GM19239 (cell line): Measurements from ENCODE around the gene ASB6.

Experiments used
- DNase-seq: peaks from one replicate; pipeline ENCODE4 v3.0.0; 2011; ENCODE audit warnings: low spot score; ENCODE audit not compliant: insufficient read length
- FAIRE-seq: peaks from 2 replicates; lab custom pipeline; 2011; peaks lifted over from hg19 to GRCh38; lab: Jason Lieb, UNC

ASB6 gene

DNA sequence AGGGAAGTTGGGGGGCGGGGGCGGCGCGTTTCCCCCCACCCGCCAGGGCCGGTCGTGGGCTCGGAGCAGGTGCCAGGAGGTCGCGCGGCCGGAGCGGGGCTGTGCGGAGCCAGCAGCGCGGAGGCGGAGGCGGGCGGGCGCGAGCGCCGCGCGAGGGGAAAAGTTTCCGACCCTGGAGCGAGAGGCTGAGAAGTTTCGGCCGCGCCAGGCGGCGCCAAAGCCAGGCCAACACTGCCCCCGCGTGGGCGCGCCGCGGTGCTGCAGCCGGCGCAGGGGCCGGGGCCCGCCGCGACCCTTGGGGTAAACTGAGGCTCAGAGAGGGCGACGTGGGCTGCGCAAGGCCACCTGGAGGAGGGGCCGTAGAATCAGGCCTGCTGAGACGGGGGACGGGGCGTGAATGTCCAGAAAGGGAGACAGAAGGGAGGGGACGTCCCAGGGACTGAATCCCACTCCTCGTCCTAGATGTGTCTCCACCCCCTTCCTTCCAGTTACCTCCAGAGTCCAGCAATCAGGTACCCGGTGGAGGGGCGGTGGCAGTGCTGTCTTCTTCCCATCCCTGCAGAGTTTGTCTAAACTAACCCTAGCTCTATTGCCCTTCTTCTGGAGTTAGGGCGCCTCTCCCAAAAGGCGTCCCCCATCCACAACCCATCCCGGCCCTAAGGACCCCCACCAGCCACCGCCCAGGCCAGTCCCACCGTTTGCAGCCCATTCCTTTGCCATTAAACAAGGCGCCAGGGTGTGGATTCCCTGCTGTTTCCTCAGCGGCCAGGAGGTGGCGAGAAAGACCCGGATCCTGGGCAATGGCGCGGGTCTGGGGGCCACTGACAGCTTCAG is 31.3 kb downstream of the ASB6 start:
- FAIRE-seq (no peak), DNase-seq (peak; percentile 86)

DNA sequence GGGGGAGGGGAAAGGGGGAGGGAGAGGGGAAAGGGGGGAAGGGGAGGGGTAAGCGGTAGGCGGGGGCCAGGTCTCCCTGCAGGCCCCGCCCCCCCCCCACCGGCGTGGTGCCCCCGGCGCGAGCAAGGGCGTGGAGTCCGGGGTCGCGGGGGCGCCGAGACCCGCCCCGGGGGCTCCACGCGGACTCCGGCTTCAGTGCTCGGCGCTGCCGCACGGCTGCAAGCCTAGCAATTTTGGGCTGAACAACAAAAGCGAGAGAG is 31.8 kb downstream of the ASB6 start:
- no peak for FAIRE-seq
- DNase-seq: no peak

DNA sequence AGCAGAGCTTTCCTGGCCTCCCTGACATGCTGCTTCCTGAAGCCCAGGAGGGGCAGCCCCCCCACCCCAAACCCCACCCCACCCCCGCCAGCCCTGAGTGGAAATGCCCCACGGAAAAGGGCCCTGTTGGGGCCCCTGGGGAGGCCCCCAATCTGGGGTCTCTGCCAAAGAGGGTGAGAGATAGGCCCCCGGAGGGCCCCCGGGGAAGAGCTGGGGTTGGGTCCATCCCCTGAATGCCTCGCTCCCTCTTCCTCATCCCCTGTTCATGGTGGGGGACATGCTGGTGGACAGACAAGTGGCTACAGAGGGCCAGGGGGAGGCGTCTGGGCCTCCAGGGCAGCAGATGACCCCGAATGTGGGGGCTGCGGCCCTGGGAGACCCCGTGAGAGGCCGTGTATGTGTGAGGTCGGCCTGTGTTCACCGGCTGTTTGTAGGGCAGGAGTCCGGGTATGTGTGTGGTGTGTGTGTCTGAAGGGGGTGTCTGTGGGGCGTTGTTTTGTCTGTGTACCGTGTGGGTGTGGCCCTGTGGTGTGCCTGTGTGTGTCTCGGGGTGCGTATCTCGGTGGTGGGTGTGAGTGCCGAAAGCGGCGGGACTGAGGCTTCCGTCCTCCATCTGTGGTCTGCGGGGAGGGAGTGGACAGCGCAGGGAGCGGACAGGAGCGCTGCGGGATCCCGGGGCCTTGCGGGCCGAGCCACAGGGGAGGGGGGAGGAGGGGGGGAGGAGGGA is 32.3 kb downstream of the ASB6 start:
- DNase-seq: peak; percentile 73
- no peak for FAIRE-seq

DNA sequence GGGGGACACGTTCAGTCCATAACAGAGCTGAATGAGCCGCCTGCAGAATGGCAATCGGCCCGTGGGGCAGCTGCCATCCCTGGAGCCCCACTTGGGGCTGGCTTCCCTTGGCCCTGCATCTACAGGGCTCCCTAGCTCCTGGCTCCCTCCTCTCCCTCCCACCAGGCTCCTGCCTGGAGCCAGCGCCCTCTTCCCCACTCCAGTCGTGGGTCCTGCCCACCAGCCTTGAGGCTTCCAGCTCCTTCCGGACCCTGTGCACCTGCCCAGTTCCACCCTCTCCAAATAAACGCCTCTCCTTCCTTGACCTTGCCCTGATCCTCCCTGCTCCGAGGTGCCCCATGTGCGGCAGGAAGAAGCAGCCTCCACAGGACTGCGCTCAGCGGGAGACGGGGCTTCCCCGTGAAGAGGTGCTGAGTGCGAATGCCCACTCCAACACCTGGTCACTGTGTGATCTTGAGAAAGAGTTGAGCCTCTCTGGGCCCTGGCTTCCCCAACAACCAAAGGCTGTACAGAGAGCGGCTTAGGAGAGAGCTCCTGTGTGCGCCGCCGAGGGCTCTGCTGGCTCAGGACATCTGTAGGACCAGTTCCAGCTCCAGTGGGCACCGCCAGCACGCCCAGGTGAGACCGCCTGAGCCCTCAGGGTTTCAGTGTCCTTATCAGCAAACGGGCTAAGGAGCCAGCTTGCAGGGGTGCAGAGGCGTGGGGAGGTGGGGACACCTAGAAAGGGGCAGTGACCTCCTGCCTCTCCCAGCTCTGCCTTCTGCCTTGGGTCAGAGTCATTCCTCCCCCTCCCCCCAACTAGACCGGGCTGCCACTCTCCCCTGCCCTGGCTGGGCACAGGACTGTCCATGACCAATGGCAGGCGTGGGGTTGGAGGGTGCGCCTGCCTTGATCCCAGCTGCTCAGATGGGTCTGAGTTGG is 33.1 kb downstream of the ASB6 start:
- FAIRE-seq: no peak

GRCh38 chr9:129607027-129607387 is 34.9 kb downstream of the ASB6 start:
- FAIRE-seq (no peak), DNase-seq (no peak)

More for the DNA sequence above, 33.1 kb downstream of the ASB6 start:
- no peak for DNase-seq

DNA sequence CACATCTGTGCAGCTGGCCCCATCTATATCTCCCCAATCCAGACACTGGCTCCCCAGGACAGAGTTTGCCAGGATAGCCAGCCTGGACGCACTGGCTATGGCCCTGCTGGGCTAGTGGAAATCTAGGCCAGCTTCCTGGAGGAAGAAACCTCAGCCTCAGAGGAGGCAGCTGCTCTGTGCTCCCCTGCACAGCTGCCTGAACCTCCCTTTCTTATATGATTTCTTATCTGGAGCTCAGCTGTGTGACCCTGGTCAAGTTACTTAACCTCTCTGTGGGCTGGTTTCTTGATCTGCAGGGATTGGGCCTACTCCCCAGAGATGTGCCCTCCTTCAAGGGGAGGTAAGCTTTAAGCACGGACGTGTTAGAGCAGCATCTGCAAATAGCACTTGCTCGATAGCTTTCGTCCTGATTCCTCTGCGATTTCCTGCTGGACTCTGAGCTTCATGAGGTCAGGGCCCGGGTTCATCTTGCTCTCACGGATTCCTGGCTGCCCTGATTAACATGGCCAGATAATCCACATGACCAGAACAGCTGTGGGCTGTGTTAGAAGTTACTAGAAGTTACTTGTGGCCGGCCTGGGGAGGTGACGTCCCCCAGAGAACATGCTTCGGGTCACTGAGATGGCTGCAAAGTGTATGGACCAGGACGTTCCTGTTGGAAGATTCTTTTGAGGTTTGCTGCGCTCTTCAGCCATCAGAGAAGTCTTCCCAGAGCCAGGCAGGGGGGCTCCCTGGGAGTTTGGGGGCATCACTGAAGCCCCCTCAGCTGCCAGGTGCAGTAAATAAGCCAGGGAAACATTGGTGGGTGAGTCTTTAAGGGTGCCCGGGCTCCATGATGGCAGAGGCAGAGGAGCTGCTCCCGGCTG is 35.6 kb downstream of the ASB6 start:
- no peak for DNase-seq
- FAIRE-seq: no peak

DNA sequence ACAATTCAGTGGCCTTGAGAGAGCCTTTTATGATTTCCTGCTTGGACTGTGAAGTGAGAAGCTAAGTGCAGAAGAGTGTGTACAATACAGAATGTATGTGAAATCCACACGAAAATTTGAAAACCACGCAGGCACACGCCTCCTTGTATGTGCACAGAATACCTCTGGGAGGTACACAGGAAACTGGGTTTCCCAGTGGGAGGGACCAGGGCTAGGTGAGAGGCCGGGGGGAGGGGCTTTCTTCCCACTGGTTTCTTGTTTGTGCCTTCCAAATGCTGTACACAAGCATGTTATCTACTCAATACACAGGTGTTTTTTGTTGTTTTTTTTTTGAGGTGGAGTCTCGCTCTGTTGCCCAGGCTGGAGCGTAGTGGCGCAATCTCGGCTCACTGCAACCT is 37.2 kb downstream of the ASB6 start:
- no peak for FAIRE-seq
- no peak for DNase-seq

GRCh38 chr9:129604056-129604765 is 37.7 kb downstream of the ASB6 start:
- no peak for DNase-seq
- FAIRE-seq: no peak

DNA sequence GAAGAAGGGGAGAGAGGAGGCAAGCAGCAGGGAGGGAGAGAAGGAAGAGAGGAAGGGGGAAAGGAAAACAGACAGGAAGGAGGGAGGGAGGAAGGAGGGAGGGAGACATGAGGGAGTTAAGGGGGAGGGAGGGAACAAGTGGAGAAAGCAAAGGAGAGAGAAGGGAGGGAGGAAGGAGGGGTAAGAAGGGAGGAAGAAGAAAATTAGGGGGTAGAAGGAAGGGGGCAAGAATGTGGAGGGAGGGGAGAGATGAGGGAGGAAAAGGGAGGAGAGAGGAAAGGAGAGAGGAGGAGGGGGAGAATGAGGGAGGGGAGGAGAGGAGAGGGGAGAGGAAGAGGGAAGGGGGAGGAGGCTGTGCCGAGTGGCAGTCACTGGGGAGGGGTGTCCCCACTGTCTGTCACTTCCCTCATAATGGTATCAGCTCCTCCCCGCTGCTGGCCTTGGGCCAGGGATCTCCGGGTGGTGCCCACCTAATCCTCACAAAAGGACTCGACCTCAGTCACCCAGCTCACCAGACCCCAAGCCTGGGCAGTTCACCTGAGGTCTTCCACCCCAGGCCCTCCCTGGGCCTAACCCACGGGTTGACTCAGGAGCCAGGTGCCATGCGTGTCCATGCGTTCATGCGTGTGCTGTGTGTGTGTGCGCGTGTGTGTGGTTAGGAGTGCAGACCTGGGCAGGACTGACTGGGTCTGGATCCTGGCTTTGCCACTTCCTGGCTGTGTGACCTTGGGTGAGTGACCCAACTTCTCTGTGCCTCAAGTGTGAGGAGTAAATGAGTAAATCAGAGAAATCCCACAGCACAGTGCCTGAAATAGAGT is 39.1 kb downstream of the ASB6 start:
- DNase-seq (no peak), FAIRE-seq (no peak)

- no peak for DNase-seq
- FAIRE-seq: no peak
These were observed 40.8 kb downstream of the ASB6 start for GRCh38 chr9:129601082-129601674.

- no peak for FAIRE-seq
- no peak for DNase-seq
These were observed 43.8 kb downstream of the ASB6 start for GRCh38 chr9:129598089-129598596.

- DNase-seq (no peak), FAIRE-seq (peak; percentile 21)
These were observed 44.4 kb downstream of the ASB6 start for GRCh38 chr9:129597355-129598088.

- FAIRE-seq (no peak), DNase-seq (no peak)
These were observed 45.2 kb downstream of the ASB6 start for GRCh38 chr9:129596541-129597331.

GRCh38 chr9:129595903-129596540 is 45.9 kb downstream of the ASB6 start:
- FAIRE-seq: no peak
- no peak for DNase-seq

GRCh38 chr9:129595311-129595741 is 46.6 kb downstream of the ASB6 start:
- DNase-seq: no peak
- FAIRE-seq: no peak

DNA sequence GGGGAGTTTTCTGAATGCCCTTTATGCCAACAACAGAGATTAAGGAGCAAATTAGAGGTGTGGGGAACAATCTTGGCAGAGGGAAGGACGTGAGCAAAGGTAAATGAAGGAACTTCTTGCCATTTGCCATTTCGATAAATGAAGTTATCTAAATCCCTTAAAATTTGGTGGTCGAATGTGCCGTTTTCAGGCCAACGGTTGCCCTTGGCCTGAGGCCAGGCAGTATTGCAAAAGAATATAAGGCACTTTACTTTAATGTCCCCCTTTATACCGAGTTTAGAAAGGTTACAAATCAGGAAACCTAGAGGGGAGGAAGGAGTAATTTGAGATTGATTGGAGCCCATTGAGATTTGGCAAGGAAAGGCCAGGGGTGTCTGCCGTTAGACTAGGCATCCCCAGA is 47.3 kb downstream of the ASB6 start:
- DNase-seq (no peak), FAIRE-seq (no peak)
